NCI-H2081 (cell line): ENCODE data around the gene NPIPA7.
"Not testable (repeated sequence)": the region's sequence is repeated elsewhere in the genome, so short reads cannot be mapped to it uniquely, and the experiment has no call there.

ENCODE experiments used
- DNase-seq, 2 experiments: peaks; one replicate each; lab custom pipeline; 2025; lab: John Stamatoyannopoulos, UW

Gene NPIPA7

GRCh38 chr16:16378840-16379239 is at the start of gene NPIPA7:
TSS of gene NPIPA7 (plus strand) at chr16:16379140. CDS start at chr16:16379245, 105 bp downstream.
- DNase-seq = not testable (repeated sequence)

GRCh38 chr16:16331466-16331865 is 47.5 kb upstream of the NPIPA7 start:
- not testable (repeated sequence) for DNase-seq

- not testable (repeated sequence) for DNase-seq
These were observed 21.4 kb upstream of the NPIPA7 start for GRCh38 chr16:16357556-16357955.

GRCh38 chr16:16358539-16359240 is 20.2 kb upstream of the NPIPA7 start:
- DNase-seq = not testable (repeated sequence)

DNA sequence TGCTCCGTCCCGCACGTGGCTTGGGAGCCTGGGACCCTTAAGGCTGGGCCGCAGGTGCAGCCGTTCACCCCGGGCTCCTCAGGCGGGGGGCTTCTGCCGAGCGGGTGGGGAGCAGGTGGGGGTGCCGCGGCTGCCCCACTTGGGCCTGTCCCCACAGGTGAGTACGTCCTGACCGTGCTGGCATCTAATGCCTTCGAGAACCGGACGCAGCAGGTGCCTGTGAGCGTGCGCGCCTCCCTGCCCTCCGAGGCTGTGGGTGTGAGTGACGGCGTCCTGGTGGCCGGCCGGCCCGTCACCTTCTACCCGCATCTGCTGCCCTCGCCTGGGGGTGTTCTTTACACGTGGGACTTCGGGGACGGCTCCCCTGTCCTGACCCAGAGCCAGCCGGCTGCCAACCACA is 15.3 kb upstream of the NPIPA7 start:
- not testable (repeated sequence) for DNase-seq

DNA sequence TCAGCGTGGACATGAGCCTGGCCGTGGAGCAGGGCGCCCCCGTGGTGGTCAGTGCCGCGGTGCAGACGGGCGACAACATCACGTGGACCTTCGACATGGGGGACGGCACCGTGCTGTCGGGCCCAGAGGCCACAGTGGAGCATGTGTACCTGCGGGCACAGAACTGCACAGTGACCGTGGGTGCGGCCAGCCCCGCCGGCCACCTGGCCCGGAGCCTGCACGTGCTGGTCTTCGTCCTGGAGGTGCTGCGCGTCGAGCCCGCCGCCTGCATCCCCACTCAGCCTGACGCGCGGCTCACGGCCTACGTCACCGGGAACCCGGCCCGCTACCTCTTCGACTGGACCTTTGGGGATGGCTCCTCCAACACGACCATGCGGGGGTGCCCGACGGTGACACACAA is 14.8 kb upstream of the NPIPA7 start:
- not testable (repeated sequence) for DNase-seq

DNA sequence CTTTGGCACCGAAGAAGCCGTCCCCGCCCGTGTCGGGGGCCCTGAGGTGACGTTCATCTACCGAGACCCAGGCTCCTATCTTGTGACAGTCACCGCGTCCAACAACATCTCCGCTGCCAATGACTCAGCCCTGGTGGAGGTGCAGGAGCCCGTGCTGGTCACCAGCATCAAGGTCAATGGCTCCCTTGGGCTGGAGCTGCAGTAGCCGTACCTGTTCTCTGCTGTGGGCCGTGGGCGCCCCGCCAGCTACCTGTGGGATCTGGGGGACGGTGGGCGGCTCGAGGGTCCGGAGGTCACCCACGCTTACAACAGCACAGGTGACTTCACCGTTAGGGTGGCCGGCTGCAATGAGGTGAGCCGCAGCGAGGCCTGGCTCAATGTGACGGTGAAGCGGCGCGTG is 14.2 kb upstream of the NPIPA7 start:
- not testable (repeated sequence) for DNase-seq

- not testable (repeated sequence) for DNase-seq
These were observed 13.6 kb upstream of the NPIPA7 start for GRCh38 chr16:16365319-16365718.

GRCh38 chr16:16365851-16366250 is 13.1 kb upstream of the NPIPA7 start:
- DNase-seq = not testable (repeated sequence)

- DNase-seq = not testable (repeated sequence)
These were observed 12.2 kb upstream of the NPIPA7 start for GRCh38 chr16:16366552-16367284.

- not testable (repeated sequence) for DNase-seq
These were observed 11.7 kb upstream of the NPIPA7 start for GRCh38 chr16:16367285-16367628.

DNA sequence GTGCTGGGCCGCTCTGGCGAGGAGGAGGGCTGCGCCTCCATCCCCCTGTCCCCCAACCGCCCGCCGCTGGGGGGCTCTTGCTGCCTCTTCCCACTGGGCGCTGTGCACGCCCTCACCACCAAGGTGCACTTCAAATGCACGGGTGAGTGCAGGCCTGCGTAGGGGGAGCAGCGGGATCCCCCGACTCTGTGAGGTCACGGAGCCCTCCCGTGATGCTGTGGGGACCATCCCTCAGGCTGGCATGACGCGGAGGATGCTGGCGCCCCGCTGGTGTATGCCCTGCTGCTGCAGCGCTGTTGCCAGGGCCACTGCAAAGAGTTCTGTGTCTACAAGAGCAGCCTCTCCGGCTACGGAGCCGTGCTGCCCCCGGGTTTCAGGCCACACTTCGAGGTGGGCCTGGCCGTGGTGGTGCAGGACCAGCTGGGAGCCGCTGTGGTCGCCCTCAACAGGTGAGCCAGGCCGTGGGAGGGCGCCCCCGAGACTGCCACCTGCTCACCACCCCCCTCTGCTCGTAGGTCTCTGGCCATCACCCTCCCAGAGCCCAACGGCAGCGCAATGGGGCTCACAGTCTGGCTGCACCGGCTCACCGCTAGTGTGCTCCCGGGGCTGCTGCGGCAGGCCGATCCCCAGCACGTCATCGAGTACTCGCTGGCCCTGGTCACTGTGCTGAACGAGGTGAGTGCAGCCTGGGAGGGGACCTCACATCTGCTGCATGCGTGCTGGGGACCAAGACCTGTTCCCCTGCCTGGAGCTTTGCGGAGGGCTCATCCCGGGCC is 9.7 kb upstream of the NPIPA7 start:
- DNase-seq = not testable (repeated sequence)

DNA sequence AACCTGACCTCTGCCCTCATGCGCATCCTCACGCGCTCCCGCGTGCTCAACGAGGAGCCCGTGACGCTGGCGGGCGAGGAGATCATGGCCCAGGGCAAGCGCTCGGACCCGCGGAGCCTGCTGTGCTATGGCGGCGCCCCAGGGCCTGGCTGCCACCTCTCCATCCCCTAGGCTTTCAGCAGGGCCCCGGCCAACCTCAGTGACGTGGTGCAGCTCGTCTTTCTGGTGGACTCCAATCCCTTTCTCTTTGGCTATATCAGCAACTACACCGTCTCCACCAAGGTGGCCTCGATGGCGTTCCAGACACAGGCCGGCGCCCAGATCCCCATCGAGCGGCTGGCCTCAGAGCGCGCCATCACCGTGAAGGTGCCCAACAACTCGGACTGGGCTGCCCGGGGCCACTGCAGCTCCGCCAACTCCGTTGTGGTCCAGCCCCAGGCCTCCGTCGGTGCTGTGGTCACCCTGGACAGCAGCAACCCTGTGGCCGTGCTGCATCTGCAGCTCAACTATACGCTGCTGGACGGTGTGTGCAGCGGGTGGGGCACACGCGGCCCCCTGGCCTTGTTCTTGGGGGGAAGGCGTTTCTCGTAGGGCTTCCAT is 7.7 kb upstream of the NPIPA7 start:
- DNase-seq = not testable (repeated sequence)

- DNase-seq = not testable (repeated sequence)
These were observed 4.7 kb upstream of the NPIPA7 start for GRCh38 chr16:16374192-16374591.

DNA sequence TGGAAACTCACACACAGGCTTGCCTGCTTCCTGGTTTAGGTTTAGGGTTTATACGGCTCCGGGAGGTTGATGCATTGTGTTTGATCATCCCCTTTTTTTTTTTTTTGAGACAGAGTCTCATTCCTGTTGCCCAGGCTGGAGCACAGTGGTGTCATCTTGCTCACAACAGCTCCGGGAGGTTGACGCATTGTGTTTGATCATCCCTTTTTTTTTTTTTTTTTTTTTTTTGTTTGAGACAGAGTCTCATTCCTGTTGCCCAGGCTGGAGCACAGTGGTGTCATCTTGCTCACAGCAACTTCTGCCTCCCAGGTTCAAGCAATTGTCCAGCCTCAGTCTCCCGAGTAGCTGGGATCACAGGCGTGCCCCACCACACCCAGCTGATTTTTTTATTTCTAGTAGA is 20.7 kb downstream of the NPIPA7 start:
- not testable (repeated sequence) for DNase-seq

GRCh38 chr16:16402333-16402732 is 23.4 kb downstream of the NPIPA7 start:
- not testable (repeated sequence) for DNase-seq

GRCh38 chr16:16404283-16404682 is 25.3 kb downstream of the NPIPA7 start:
- DNase-seq = not testable (repeated sequence)

DNA sequence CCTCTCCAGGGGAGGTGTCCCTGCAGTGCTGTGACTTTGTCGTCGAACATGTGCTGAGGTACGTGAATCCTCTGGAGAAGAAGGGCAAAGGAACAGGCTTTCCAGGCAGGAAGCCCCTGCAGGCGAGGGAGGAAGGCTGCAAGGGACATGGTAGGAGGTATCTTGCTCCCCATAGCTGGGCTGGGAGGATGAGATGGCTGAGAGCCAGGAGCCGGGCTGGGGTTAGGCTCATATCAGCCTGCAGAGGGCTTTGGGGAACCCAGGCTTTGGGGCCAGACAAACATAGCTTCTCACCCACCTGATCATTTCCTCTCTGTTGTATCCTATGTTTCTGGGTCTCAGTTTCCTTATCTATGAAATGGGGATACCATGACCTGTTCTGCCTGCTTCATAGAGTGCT is 26.5 kb downstream of the NPIPA7 start:
- DNase-seq = not testable (repeated sequence)

DNA sequence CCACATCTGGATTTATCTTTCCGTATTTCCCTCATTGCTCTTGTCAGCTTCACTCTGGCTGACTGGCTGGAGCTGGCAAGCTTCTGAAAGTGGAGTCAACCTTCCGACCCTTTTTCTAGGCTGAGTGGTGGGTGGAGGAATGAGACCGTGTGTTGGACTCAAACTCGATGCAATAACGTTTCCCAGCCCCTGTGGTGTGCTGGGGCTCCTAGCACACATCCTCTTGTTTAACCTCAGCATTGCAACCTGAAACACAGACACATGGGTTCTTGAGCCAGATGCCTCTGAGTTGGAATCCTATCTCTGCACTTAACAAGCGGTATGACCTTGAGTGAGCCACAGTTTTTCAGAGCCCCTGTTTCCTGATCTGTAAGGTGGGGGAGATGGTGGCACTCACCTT is 29.5 kb downstream of the NPIPA7 start:
- DNase-seq = not testable (repeated sequence)

- DNase-seq = not testable (repeated sequence)
These were observed 34.8 kb downstream of the NPIPA7 start for GRCh38 chr16:16413773-16414172.

- DNase-seq = not testable (repeated sequence)
These were observed 38.1 kb downstream of the NPIPA7 start for GRCh38 chr16:16417071-16417470.

DNA sequence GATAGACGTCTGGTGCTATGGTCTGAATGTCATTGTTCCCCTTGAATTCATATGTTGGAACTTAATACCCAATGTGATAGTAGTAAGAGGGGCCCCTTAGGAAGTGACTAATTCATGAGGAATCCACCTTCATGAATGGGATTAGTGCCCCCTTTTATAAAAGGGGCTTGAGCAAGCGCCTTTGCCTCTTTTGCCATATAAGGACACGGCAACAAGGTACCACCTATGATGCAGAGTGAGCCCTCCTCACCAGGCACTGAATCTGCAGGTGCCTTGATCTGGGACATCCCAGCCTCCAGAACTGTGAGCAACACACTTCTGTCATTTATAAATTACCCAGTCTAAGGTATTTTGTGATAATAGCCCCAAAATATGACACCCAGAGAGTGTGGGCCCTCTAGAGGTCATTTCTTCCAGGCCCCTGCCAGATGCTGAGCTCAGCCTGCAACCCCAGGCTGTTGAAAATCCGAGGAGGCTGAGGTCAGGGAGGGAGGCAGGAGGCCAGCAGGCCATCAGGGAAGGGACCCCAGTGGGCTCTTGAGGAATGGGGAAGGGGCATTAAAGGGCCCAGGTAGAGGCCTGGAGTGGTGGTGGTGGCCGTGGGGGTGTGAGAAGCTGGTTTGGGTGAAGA is 39.1 kb downstream of the NPIPA7 start:
- not testable (repeated sequence) for DNase-seq
